WTC11 (cell line): ENCODE data around the gene PMAIP1. TPM values are rescaled to one million over a fixed set of nuclear protein-coding genes. Genes with fewer than 3 reads are reported as not detected.
A peak's percentile ranks its signal among the peaks of the same experiment; 100 is the strongest.

Experiments
- ATAC-seq: fragments of 200-7000 bp; cut with Tn5 transposase; 2 replicates; pipeline ENCODE4 v1.10.0; 2021; ENCODE audit warnings: mild to moderate bottlenecking, moderate library complexity
- CTCF ChIA-PET: fragments of 300-600 bp; sonication (Branson Sonifier 250); formaldehyde crosslinking; loops from one replicate; lab custom pipeline; 2021; ENCODE audit warnings: antibody characterized with exemption; lab: Charles Lee
- POLR2A ChIA-PET: fragments of 350-600 bp; sonication (Branson Sonifier 250); formaldehyde crosslinking; loops from one replicate; lab custom pipeline; 2021; ENCODE audit warnings: antibody characterized with exemption; lab: Charles Lee
- DNase-seq: peaks from one replicate; pipeline ENCODE4 v3.0.0; 2021; ENCODE audit warnings: low spot score
- H3K27ac Mint-ChIP-seq: 2 replicates; pipeline ENCODE4 v1.8.0; 2021; ENCODE audit warnings: mixed read lengths
- H3K27me3 Mint-ChIP-seq: 2 replicates; pipeline ENCODE4 v1.8.0; 2021; ENCODE audit warnings: low read depth, mild to moderate bottlenecking, moderate library complexity, mixed read lengths
- H3K36me3 Mint-ChIP-seq: 2 replicates; pipeline ENCODE4 v1.8.0; 2021; ENCODE audit warnings: mixed read lengths
- H3K4me1 Mint-ChIP-seq: 2 replicates; pipeline ENCODE4 v1.8.0; 2022; ENCODE audit warnings: mixed read lengths
- H3K4me3 Mint-ChIP-seq: 2 replicates; pipeline ENCODE4 v1.8.0; 2021; ENCODE audit warnings: mild to moderate bottlenecking, moderate library complexity, mixed read lengths
- H3K9me3 Mint-ChIP-seq: 2 replicates; pipeline ENCODE4 v1.8.0; 2021; ENCODE audit warnings: mixed read lengths
- CREM ChIP-seq: sonication (generic); formaldehyde crosslinking; IDR thresholded peaks from 2 replicates; pipeline ENCODE4 v1.8.1; 2022; ENCODE audit warnings: mild to moderate bottlenecking, missing genetic modification reagents, moderate library complexity
- ELF4 ChIP-seq: sonication (generic); formaldehyde crosslinking; IDR thresholded peaks from 2 replicates; pipeline ENCODE4 v1.8.1; 2022; ENCODE audit warnings: low read depth, mild to moderate bottlenecking, moderate library complexity, missing genetic modification reagents
- ESRRA ChIP-seq: sonication (generic); formaldehyde crosslinking; IDR thresholded peaks from 2 replicates; pipeline ENCODE4 v1.8.1; 2022; ENCODE audit warnings: mild to moderate bottlenecking, missing genetic modification reagents, borderline replicate concordance
- FOXK1 ChIP-seq: sonication (generic); formaldehyde crosslinking; IDR thresholded peaks from 2 replicates; pipeline ENCODE4 v1.8.0; 2022; ENCODE audit warnings: mild to moderate bottlenecking, moderate library complexity, missing genetic modification reagents
- HMGA2 ChIP-seq: fragments of 250-450 bp; sonication (Bioruptor Pico); IDR thresholded peaks from 2 replicates; pipeline ENCODE4 v1.4.0; 2021; ENCODE audit warnings: mild to moderate bottlenecking, moderate library complexity
- NR3C1 ChIP-seq: sonication (generic); formaldehyde crosslinking; conservative IDR thresholded peaks from 2 replicates; pipeline ENCODE4 v1.8.1; 2023; ENCODE audit warnings: low read depth, mild to moderate bottlenecking, missing genetic modification reagents
- PRRX2 ChIP-seq: fragments of 250-450 bp; sonication (Bioruptor Pico); IDR thresholded peaks from 2 replicates; pipeline ENCODE4 v1.8.0; 2021; ENCODE audit warnings: mild to moderate bottlenecking
- RELA ChIP-seq: sonication (generic); formaldehyde crosslinking; IDR thresholded peaks from 2 replicates; pipeline ENCODE4 v1.8.1; 2022; ENCODE audit warnings: missing genetic modification reagents, mild to moderate bottlenecking, borderline replicate concordance
- RORB ChIP-seq: fragments of 250-450 bp; sonication (Bioruptor Pico); IDR thresholded peaks from 2 replicates; pipeline ENCODE4 v1.9.0; 2021; ENCODE audit warnings: mild to moderate bottlenecking
- STAT6 ChIP-seq: sonication (generic); formaldehyde crosslinking; conservative IDR thresholded peaks from 2 replicates; pipeline ENCODE4 v1.8.1; 2023; ENCODE audit warnings: mild to moderate bottlenecking, low read depth, missing genetic modification reagents, moderate library complexity
- TCF7 ChIP-seq: sonication (generic); formaldehyde crosslinking; IDR thresholded peaks from 2 replicates; pipeline ENCODE4 v1.8.0; 2022; ENCODE audit warnings: mild to moderate bottlenecking, low read depth, missing genetic modification reagents, moderate library complexity
- ZMAT4 ChIP-seq: fragments of 250-450 bp; sonication (Bioruptor Pico); IDR thresholded peaks from 2 replicates; pipeline ENCODE4 v1.9.0; 2021; ENCODE audit warnings: mild to moderate bottlenecking
- total RNA-seq: library from RNA; stranded (reverse); gene quantifications from 3 replicates; pipeline ENCODE4 v1.2.3, GENCODE V29; 2021
- TF ChIP-seq, protein P1 (sequence below): fragments of 250-450 bp; sonication (Bioruptor Pico); IDR thresholded peaks from 2 replicates; pipeline ENCODE4 v1.9.0; 2021; ENCODE audit warnings: mild to moderate bottlenecking
- TF ChIP-seq, protein P2 (sequence below): sonication (generic); formaldehyde crosslinking; IDR thresholded peaks from 2 replicates; pipeline ENCODE4 v1.8.1; 2023; ENCODE audit warnings: mild to moderate bottlenecking, missing genetic modification reagents, moderate library complexity
- TF ChIP-seq, protein P3 (sequence below): sonication (generic); formaldehyde crosslinking; IDR thresholded peaks from 2 replicates; pipeline ENCODE4 v1.8.0; 2022; ENCODE audit warnings: mild to moderate bottlenecking, missing genetic modification reagents

Gene PMAIP1
- total RNA-seq, 1 experiment from 2014 or later, result 152 TPM

- Mint-ChIP-seq H3K36me3 (no peaks in the 10 kb centered on the region), H3K9me3 (no peaks in the 10 kb centered on the region), H3K4me3 (no peak overlapping the region), H3K27me3 (no peaks in the 10 kb centered on the region), H3K27ac (no peak overlapping the region), H3K4me1 (no peaks in the 10 kb centered on the region)
- DNase-seq (no peak), ATAC-seq (no peak)
- TF ChIP-seq, protein P1, sequence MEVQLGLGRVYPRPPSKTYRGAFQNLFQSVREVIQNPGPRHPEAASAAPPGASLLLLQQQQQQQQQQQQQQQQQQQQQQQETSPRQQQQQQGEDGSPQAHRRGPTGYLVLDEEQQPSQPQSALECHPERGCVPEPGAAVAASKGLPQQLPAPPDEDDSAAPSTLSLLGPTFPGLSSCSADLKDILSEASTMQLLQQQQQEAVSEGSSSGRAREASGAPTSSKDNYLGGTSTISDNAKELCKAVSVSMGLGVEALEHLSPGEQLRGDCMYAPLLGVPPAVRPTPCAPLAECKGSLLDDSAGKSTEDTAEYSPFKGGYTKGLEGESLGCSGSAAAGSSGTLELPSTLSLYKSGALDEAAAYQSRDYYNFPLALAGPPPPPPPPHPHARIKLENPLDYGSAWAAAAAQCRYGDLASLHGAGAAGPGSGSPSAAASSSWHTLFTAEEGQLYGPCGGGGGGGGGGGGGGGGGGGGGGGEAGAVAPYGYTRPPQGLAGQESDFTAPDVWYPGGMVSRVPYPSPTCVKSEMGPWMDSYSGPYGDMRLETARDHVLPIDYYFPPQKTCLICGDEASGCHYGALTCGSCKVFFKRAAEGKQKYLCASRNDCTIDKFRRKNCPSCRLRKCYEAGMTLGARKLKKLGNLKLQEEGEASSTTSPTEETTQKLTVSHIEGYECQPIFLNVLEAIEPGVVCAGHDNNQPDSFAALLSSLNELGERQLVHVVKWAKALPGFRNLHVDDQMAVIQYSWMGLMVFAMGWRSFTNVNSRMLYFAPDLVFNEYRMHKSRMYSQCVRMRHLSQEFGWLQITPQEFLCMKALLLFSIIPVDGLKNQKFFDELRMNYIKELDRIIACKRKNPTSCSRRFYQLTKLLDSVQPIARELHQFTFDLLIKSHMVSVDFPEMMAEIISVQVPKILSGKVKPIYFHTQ, result no peak
- TF ChIP-seq TCF7, result no peak
- no peak for TF ChIP-seq FOXK1
- TF ChIP-seq STAT6 (CRISPR knock-in tag), result no peak
- POLR2A ChIA-PET, result no interaction called here
- CTCF ChIA-PET, result no interaction called here
Observed at GRCh38 chr18:59928201-59928600, 28.4 kb downstream of the PMAIP1 start.

- CTCF ChIA-PET, result no interaction called here
Observed at GRCh38 chr18:59929621-59930295, 30.0 kb downstream of the PMAIP1 start.

DNA sequence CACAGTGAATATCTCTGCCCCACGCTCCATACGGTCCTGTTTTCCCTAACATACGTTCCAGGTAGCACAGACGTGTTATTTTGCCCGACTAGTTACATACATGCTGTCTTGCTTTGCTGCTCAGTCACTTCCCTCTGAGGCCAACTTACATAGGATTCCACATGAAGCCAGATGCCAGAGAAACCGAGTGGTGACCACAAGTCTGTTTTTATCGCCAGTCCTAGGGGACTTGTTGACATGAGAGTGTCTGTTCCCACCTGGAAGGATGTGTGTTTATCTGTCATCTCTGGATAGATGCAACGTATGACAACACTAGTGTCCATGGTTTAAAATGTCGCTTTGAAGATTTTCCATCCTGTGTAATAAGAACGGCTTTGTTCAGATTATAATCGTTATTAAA is 32.6 kb downstream of the PMAIP1 start:
- TF ChIP-seq ESRRA (CRISPR knock-in tag), result no peak
- no peak for TF ChIP-seq ZMAT4
- TF ChIP-seq RORB (CRISPR knock-in tag), result no peak
- TF ChIP-seq PRRX2 (CRISPR knock-in tag), result no peak
- no peak for TF ChIP-seq RELA
- TF ChIP-seq, protein P2, sequence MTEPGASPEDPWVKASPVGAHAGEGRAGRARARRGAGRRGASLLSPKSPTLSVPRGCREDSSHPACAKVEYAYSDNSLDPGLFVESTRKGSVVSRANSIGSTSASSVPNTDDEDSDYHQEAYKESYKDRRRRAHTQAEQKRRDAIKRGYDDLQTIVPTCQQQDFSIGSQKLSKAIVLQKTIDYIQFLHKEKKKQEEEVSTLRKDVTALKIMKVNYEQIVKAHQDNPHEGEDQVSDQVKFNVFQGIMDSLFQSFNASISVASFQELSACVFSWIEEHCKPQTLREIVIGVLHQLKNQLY, result no peak
- no peak for TF ChIP-seq NR3C1 (CRISPR knock-in tag)
- TF ChIP-seq, all 79 proteins: peak for 0
- Mint-ChIP-seq H3K4me1 (peaks cover 6% of the 10 kb centered on the region), H3K4me3 (no peak overlapping the region), H3K27ac (no peak overlapping the region), H3K27me3 (no peaks in the 10 kb centered on the region), H3K36me3 (no peaks in the 10 kb centered on the region), H3K9me3 (no peaks in the 10 kb centered on the region)
- ChIA-PET POLR2A (no interaction called here), CTCF (interaction anchor here (1.4 kb wide), 1 partner anchor 109 kb away, joined by 3 read pairs; no protein-coding TSS in a partner anchor)
- DNase-seq (no peak), ATAC-seq (no peak)

More at GRCh38 chr18:59929621-59930295, 30.0 kb downstream of the PMAIP1 start:
- Mint-ChIP-seq H3K9me3 (no peaks in the 10 kb centered on the region), H3K27me3 (no peaks in the 10 kb centered on the region), H3K36me3 (no peaks in the 10 kb centered on the region), H3K4me3 (no peak overlapping the region), H3K27ac (no peak overlapping the region), H3K4me1 (no peaks in the 10 kb centered on the region)
- POLR2A ChIA-PET, result no interaction called here
- no peak for DNase-seq
- no peak for ATAC-seq
- TF ChIP-seq FOXK1, result no peak
- TF ChIP-seq ELF4 (CRISPR knock-in tag), result no peak
- TF ChIP-seq, protein P3, sequence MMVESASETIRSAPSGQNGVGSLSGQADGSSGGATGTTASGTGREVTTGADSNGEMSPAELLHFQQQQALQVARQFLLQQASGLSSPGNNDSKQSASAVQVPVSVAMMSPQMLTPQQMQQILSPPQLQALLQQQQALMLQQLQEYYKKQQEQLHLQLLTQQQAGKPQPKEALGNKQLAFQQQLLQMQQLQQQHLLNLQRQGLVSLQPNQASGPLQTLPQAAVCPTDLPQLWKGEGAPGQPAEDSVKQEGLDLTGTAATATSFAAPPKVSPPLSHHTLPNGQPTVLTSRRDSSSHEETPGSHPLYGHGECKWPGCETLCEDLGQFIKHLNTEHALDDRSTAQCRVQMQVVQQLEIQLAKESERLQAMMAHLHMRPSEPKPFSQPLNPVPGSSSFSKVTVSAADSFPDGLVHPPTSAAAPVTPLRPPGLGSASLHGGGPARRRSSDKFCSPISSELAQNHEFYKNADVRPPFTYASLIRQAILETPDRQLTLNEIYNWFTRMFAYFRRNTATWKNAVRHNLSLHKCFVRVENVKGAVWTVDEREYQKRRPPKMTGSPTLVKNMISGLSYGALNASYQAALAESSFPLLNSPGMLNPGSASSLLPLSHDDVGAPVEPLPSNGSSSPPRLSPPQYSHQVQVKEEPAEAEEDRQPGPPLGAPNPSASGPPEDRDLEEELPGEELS (CRISPR knock-in tag), result no peak
- no peak for TF ChIP-seq CREM (CRISPR knock-in tag)
- peak; percentile 97 for TF ChIP-seq HMGA2
